B cell (primary cell): Measurements from ENCODE around the gene ABCF1. TPM values are rescaled to one million over a fixed set of nuclear protein-coding genes. Genes with fewer than 3 reads are reported as not detected.

Source experiments
- ATAC-seq: fragments of 200-7000 bp; cut with Tn5 transposase; one replicate; pipeline ENCODE4 v1.10.0; 2021; ENCODE audit warnings: low read depth, mild to moderate bottlenecking, moderate number of reproducible peaks, moderate library complexity
- CTCF ChIA-PET: fragments of 350-600 bp; sonication (Branson Sonifier 250); formaldehyde crosslinking; loops from one replicate; lab custom pipeline; 2021; ENCODE audit warnings: antibody characterized with exemption, inconsistent platforms; lab: Charles Lee
- POLR2A ChIA-PET: fragments of 350-600 bp; sonication (Branson Sonifier 250); formaldehyde crosslinking; loops from one replicate; lab custom pipeline; 2021; ENCODE audit warnings: antibody characterized with exemption; lab: Charles Lee
- DNase-seq: peaks from one replicate; pipeline ENCODE4 v3.0.0; 2013
- H2AFZ ChIP-seq: 2 replicates; pipeline ENCODE4 v1.6.1; 2012; ENCODE audit warnings: mild to moderate bottlenecking, low read depth, low read length; ENCODE audit not compliant: insufficient read depth, poor library complexity, severe bottlenecking
- H3K27ac ChIP-seq, 2 donors: 1 replicate in 1 of 2; 2 replicates in 1 of 2; pipeline ENCODE4 v1.5.1; 2012 to 2013; ENCODE audit warnings: low read length in 2 of 2, mild to moderate bottlenecking in 2 of 2, moderate library complexity in 1 of 2
- H3K27me3 ChIP-seq, 4 experiments: fragments of 200-600 bp in 1 of 4; sonication (generic) in 1 of 4; replicated peaks in 1 of 4; 1 replicate in 2 of 4; 2 replicates in 2 of 4; pipeline versions ENCODE4 v1.6.1 to v1.7.0; 2013 to 2016; ENCODE audit warnings: low read length in 3 of 4, mild to moderate bottlenecking in 2 of 4, mixed read lengths in 1 of 4, moderate library complexity in 1 of 4; ENCODE audit not compliant: insufficient read depth in 4 of 4, control insufficient read depth in 3 of 4; ENCODE audit errors: control extremely low read depth in 1 of 4
- H3K36me3 ChIP-seq, 2 experiments: replicated peaks in 1 of 2; 1 replicate in 1 of 2; 2 replicates in 1 of 2; pipeline versions ENCODE4 v1.6.1 to v1.7.1; 2013; ENCODE audit warnings: low read length in 1 of 2; ENCODE audit not compliant: insufficient read depth in 2 of 2, control insufficient read depth in 1 of 2; ENCODE audit errors: control extremely low read depth in 1 of 2, extremely low read depth in 1 of 2
- H3K4me1 ChIP-seq, 2 donors: fragments of 200-600 bp in 1 of 2; sonication (generic) in 1 of 2; 1 replicate in 1 of 2; 2 replicates in 1 of 2; pipeline versions ENCODE4 v1.5.1 to v1.6.1; 2013 to 2017; ENCODE audit warnings: low read length in 2 of 2; ENCODE audit not compliant: control insufficient read depth in 2 of 2, insufficient read depth in 2 of 2
- H3K4me2 ChIP-seq: replicated peaks from 2 replicates; pipeline ENCODE3; 2012; ENCODE audit warnings: mild to moderate bottlenecking, low read depth, low read length; ENCODE audit not compliant: poor library complexity, severe bottlenecking
- H3K4me3 ChIP-seq, 5 experiments: fragments of 200-600 bp in 1 of 5; sonication (generic) in 1 of 5; 1 replicate in 3 of 5; 2 replicates in 2 of 5; pipeline versions ENCODE4 v1.5.1 to v1.7.0; 2011 to 2016; ENCODE audit warnings: low read length in 4 of 5, mild to moderate bottlenecking in 4 of 5, low read depth in 2 of 5, control low read depth in 1 of 5, moderate library complexity in 1 of 5; ENCODE audit not compliant: insufficient read depth in 1 of 5; ENCODE audit errors: control extremely low read depth in 1 of 5, extremely low read depth in 1 of 5
- H3K79me2 ChIP-seq: fragments of 200-600 bp; sonication (generic); one replicate; pipeline ENCODE4 v1.6.0; 2016; ENCODE audit warnings: low read length; ENCODE audit not compliant: control insufficient read depth, insufficient read depth
- H3K9ac ChIP-seq: fragments of 200-600 bp; sonication (generic); 2 replicates; pipeline ENCODE4 v1.6.1; 2017; ENCODE audit warnings: mild to moderate bottlenecking, low read length, moderate library complexity
- H3K9me3 ChIP-seq, 3 donors: one replicate each; pipeline versions ENCODE4 v1.6.1 to v1.7.1; 2013; ENCODE audit warnings: low read length in 2 of 3; ENCODE audit not compliant: control insufficient read depth in 2 of 3, insufficient read depth in 1 of 3; ENCODE audit errors: control extremely low read depth in 1 of 3
- H4K20me1 ChIP-seq: 2 replicates; pipeline ENCODE4 v1.6.0; 2012; ENCODE audit warnings: mild to moderate bottlenecking, low read length; ENCODE audit not compliant: insufficient read depth, control insufficient read depth, poor library complexity, severe bottlenecking
- H3K27ac Mint-ChIP-seq: one replicate; pipeline ENCODE4 v1.8.0; 2021; ENCODE audit warnings: mixed read lengths
- H3K27me3 Mint-ChIP-seq: one replicate; pipeline ENCODE4 v1.8.0; 2021; ENCODE audit warnings: mixed read lengths
- H3K4me1 Mint-ChIP-seq: one replicate; pipeline ENCODE4 v1.8.0; 2021; ENCODE audit warnings: mixed read lengths
- H3K4me3 Mint-ChIP-seq: one replicate; pipeline ENCODE4 v1.8.0; 2021; ENCODE audit warnings: mixed read lengths
- H3K9me3 Mint-ChIP-seq: one replicate; pipeline ENCODE4 v1.8.0; 2022; ENCODE audit warnings: mixed read lengths; ENCODE audit not compliant: insufficient read depth
- CTCF ChIP-seq: fragments of 200-600 bp; IDR thresholded peaks from one replicate; pipeline ENCODE4 v1.8.0; 2022; ENCODE audit warnings: antibody characterized with exemption, mild to moderate bottlenecking
- EZH2 ChIP-seq: IDR thresholded peaks from 2 replicates; pipeline ENCODE4 v1.6.1; 2012; ENCODE audit warnings: borderline replicate concordance, low read depth, mild to moderate bottlenecking, moderate library complexity, low read length; ENCODE audit not compliant: insufficient read depth, poor library complexity, severe bottlenecking
- WGBS: methylation state at CpG from one replicate; pipeline ENCODE4 v1.1.5; 2013; ENCODE audit warnings: missing lambda C conversion rate; ENCODE audit not compliant: insufficient coverage; 5-methylcytosine and 5-hydroxymethylcytosine counted together
- intact Hi-C: fragments of 100-400 bp; cut with micrococcal nuclease; formaldehyde crosslinking; loops from one replicate; pipeline ENCODE4 v1.10.0; 2022
- polyA plus RNA-seq: library from polyadenylated mRNA; depleted of rRNA; stranded (reverse); fragments of >200 nt; gene quantifications from 2 replicates; pipeline ENCODE4 v1.2.3, GENCODE V29; 2012
- total RNA-seq, 2 donors: library from RNA; stranded (reverse); fragments of 120-200 nt in 1 of 2; gene quantifications; 1 replicate in 1 of 2; 2 replicates in 1 of 2; pipeline versions ENCODE4 v1.2.3 to v1.2.4, GENCODE V29; 2013 to 2022

The ABCF1 gene
- total and polyA plus RNA-seq, 2 donors (not counting 1 experiment from before 2014, with no cell fraction given), result 22.8 to 60.9 TPM

- H3K4me3 ChIP-seq, result no peak overlapping the region
Measured at GRCh38 chr6:30573113-30573512, 1.9 kb downstream of the ABCF1 start.

GRCh38 chr6:30578051-30578450 is 6.8 kb downstream of the ABCF1 start:
- no peaks in the 10 kb centered on the region for H3K9me3 Mint-ChIP-seq
- H3K27me3 Mint-ChIP-seq, result no peaks in the 10 kb centered on the region

More at GRCh38 chr6:30573113-30573512, 1.9 kb downstream of the ABCF1 start:
- H3K27ac ChIP-seq, result peak overlapping the region in 1 of 2 donors; percentile 92
- H3K4me1 ChIP-seq, result peaks cover 25 to 32% of the 10 kb centered on the region in 2 donors
- peak overlapping the region; percentile 10 for H3K27ac Mint-ChIP-seq
- H3K4me1 Mint-ChIP-seq, result peaks cover 57% of the 10 kb centered on the region
- intact Hi-C loops, result loop anchor here (5.0 kb wide), 1 partner anchor 169 kb away; the partner anchor contains the start of genes FLOT1 and IER3
- TF ChIP-seq EZH2 (no peak), CTCF (no peak)
- H3K9me3 Mint-ChIP-seq, result no peaks in the 10 kb centered on the region
- peak overlapping the region; percentile 72 for H3K4me2 ChIP-seq
- H3K27me3 Mint-ChIP-seq, result no peaks in the 10 kb centered on the region
- no peak for DNase-seq
- no peak overlapping the region for H3K9ac ChIP-seq
- ATAC-seq, result no peak
- peaks cover 50% of the 10 kb centered on the region for H4K20me1 ChIP-seq
- H3K79me2 ChIP-seq, result peaks cover 85% of the 10 kb centered on the region
- H3K36me3 ChIP-seq, result peaks cover 0 to 22% of the 10 kb centered on the region in 2 experiments
- H3K9me3 ChIP-seq, result no peaks in the 10 kb centered on the region
- no peak overlapping the region for H2AFZ ChIP-seq
- CTCF ChIA-PET, result no interaction called here
- WGBS, result 62% methylated on average over 4 of the region's 4 CpGs
- H3K4me3 Mint-ChIP-seq, result peak overlapping the region; percentile 29
- POLR2A ChIA-PET, result no interaction called here
- H3K27me3 ChIP-seq, result no peaks in the 10 kb centered on the region

More at GRCh38 chr6:30578051-30578450, 6.8 kb downstream of the ABCF1 start:
- DNase-seq, result no peak
- Histone ChIP-seq H3K9me3 (no peaks in the 10 kb centered on the region), H3K27ac (no peak overlapping the region), H2AFZ (no peak overlapping the region), H3K27me3 (no peaks in the 10 kb centered on the region), H3K4me2 (no peak overlapping the region), H3K9ac (no peak overlapping the region), H4K20me1 (peaks cover 37% of the 10 kb centered on the region), H3K4me3 (no peak overlapping the region), H3K79me2 (peaks cover 57% of the 10 kb centered on the region), H3K36me3 (peaks cover 2 to 66% of the 10 kb centered on the region in 2 experiments), H3K4me1 (peaks cover 6 to 8% of the 10 kb centered on the region in 2 donors)
- H3K27ac Mint-ChIP-seq, result no peak overlapping the region
- peaks cover 22% of the 10 kb centered on the region for H3K4me1 Mint-ChIP-seq
- WGBS, result 100% methylated on average over 4 of the region's 8 CpGs
- POLR2A ChIA-PET, result no interaction called here
- TF ChIP-seq EZH2, result no peak
- no peak for TF ChIP-seq CTCF
- H3K4me3 Mint-ChIP-seq, result no peak overlapping the region
- intact Hi-C loops, result no loop called here
- CTCF ChIA-PET, result interaction anchor here (1.1 to 3.7 kb wide), 5 partner anchors 19 to 95 kb away, joined by 3 to 22 read pairs (median 11); no protein-coding TSS in a partner anchor
- no peak for ATAC-seq
